Osteoblast (primary cell): ENCODE measurements around the gene CHTOP. TPM values are rescaled to one million over a fixed set of nuclear protein-coding genes. Genes with fewer than 3 reads are reported as not detected.
A peak's percentile ranks its signal among the peaks of the same experiment; 100 is the strongest.

Source experiments
- DNase-seq: peaks from one replicate; pipeline ENCODE4 v3.0.0; 2011; ENCODE audit warnings: low spot score, mixed read lengths; ENCODE audit not compliant: insufficient read length; ENCODE audit errors: missing footprints
- H2AFZ ChIP-seq: 2 replicates; pipeline ENCODE4 v1.6.0; 2011; ENCODE audit warnings: mild to moderate bottlenecking, low read length
- H3K27ac ChIP-seq: 2 replicates; pipeline ENCODE4 v1.5.1; 2011; ENCODE audit warnings: mild to moderate bottlenecking, low read depth, low read length, moderate library complexity
- H3K27me3 ChIP-seq: 2 replicates; pipeline ENCODE4 v1.6.0; 2012; ENCODE audit warnings: mild to moderate bottlenecking, control low read depth, inconsistent platforms, low read length, moderate library complexity; ENCODE audit not compliant: insufficient read depth
- H3K36me3 ChIP-seq: 2 replicates; pipeline ENCODE4 v1.5.1; 2011; ENCODE audit warnings: mild to moderate bottlenecking, low read length, control low read depth, moderate library complexity; ENCODE audit not compliant: insufficient read depth
- H3K4me1 ChIP-seq: 2 replicates; pipeline ENCODE4 v1.5.1; 2011; ENCODE audit warnings: mild to moderate bottlenecking, low read length, control low read depth, moderate library complexity; ENCODE audit not compliant: insufficient read depth
- H3K4me2 ChIP-seq: 2 replicates; pipeline ENCODE4 v1.6.0; 2011; ENCODE audit warnings: mild to moderate bottlenecking, low read length; ENCODE audit not compliant: insufficient read depth
- H3K4me3 ChIP-seq: fragments of 200-600 bp; sonication (generic); 3 replicates; pipeline ENCODE4 v1.5.1; 2012; ENCODE audit warnings: mild to moderate bottlenecking, low read length, inconsistent platforms; ENCODE audit not compliant: insufficient read depth
- H3K79me2 ChIP-seq: 2 replicates; pipeline ENCODE4 v1.6.0; 2012; ENCODE audit warnings: mild to moderate bottlenecking, low read length, control low read depth, inconsistent platforms; ENCODE audit not compliant: insufficient read depth
- H3K9me3 ChIP-seq: 2 replicates; pipeline ENCODE4 v1.5.1; 2011; ENCODE audit warnings: low read depth, low read length, control low read depth
- H4K20me1 ChIP-seq: 2 replicates; pipeline ENCODE4 v1.6.0; 2012; ENCODE audit warnings: mild to moderate bottlenecking, low read length, control low read depth; ENCODE audit not compliant: insufficient read depth
- total RNA-seq: library from RNA; depleted of rRNA; stranded (reverse); fragments of >200 nt; gene quantifications from 2 replicates; pipeline ENCODE4 v1.2.3, GENCODE V29; 2012
- TF ChIP-seq, protein P1 (sequence below): IDR thresholded peaks from 2 replicates; pipeline ENCODE4 v1.5.1; 2011; ENCODE audit warnings: mild to moderate bottlenecking, low read depth, low read length, moderate library complexity; ENCODE audit errors: extremely low read depth

The CHTOP gene
- total RNA-seq, 1 donor = 40.9 TPM

GRCh38 chr1:153613406-153613805 lies 20.5 kb upstream of the CHTOP start:
- Histone ChIP-seq H2AFZ (peak overlapping the region; percentile 60), H3K4me3 (peak overlapping the region; percentile 88), H3K27ac (no peak overlapping the region), H3K9me3 (no peaks in the 10 kb centered on the region), H3K36me3 (peaks cover 4% of the 10 kb centered on the region), H3K79me2 (peaks cover 48% of the 10 kb centered on the region), H3K27me3 (no peaks in the 10 kb centered on the region), H3K4me2 (peak overlapping the region; percentile 91), H4K20me1 (peaks cover 18% of the 10 kb centered on the region), H3K4me1 (peaks cover 43% of the 10 kb centered on the region)
- TF ChIP-seq, protein P1, sequence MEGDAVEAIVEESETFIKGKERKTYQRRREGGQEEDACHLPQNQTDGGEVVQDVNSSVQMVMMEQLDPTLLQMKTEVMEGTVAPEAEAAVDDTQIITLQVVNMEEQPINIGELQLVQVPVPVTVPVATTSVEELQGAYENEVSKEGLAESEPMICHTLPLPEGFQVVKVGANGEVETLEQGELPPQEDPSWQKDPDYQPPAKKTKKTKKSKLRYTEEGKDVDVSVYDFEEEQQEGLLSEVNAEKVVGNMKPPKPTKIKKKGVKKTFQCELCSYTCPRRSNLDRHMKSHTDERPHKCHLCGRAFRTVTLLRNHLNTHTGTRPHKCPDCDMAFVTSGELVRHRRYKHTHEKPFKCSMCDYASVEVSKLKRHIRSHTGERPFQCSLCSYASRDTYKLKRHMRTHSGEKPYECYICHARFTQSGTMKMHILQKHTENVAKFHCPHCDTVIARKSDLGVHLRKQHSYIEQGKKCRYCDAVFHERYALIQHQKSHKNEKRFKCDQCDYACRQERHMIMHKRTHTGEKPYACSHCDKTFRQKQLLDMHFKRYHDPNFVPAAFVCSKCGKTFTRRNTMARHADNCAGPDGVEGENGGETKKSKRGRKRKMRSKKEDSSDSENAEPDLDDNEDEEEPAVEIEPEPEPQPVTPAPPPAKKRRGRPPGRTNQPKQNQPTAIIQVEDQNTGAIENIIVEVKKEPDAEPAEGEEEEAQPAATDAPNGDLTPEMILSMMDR = no peak
- peak; percentile 81 for DNase-seq

GRCh38 chr1:153614189-153614900 lies 19.5 kb upstream of the CHTOP start:
- TF ChIP-seq, protein P1 = no peak
- H3K9me3 ChIP-seq = no peaks in the 10 kb centered on the region
- peaks cover 39% of the 10 kb centered on the region for H3K79me2 ChIP-seq
- no peaks in the 10 kb centered on the region for H3K27me3 ChIP-seq
- no peak overlapping the region for H3K4me2 ChIP-seq
- peaks cover 13% of the 10 kb centered on the region for H3K36me3 ChIP-seq
- no peak overlapping the region for H3K27ac ChIP-seq
- H2AFZ ChIP-seq = peak overlapping the region; percentile 14
- peaks cover 18% of the 10 kb centered on the region for H4K20me1 ChIP-seq
- peaks cover 34% of the 10 kb centered on the region for H3K4me1 ChIP-seq
- H3K4me3 ChIP-seq = no peak overlapping the region
- peak; percentile 63 for DNase-seq

DNA sequence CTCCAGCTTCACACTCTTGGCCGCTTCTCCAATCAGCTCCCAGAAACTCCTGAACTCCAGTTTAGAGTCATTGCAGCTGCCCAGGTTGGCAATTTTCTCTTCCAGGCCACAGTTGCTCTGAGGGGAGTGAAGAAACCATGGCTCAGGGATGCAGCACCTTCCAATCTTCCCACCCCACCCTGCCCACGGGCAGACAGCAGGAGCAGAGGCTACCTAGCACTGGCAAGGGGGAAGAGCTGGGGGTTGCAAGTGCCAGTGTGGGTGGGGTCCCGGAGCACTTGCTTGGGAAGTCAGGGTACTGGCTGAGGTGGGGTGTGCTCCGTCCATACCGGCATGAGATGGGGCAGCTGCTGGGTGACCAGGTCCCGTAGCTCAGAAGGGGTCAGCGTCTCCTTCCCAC lies 19.0 kb upstream of the CHTOP start:
- Histone ChIP-seq H3K9me3 (no peaks in the 10 kb centered on the region), H3K4me2 (no peak overlapping the region), H3K27ac (no peak overlapping the region), H3K4me3 (no peak overlapping the region), H3K27me3 (no peaks in the 10 kb centered on the region), H4K20me1 (peaks cover 18% of the 10 kb centered on the region), H2AFZ (no peak overlapping the region), H3K36me3 (peaks cover 19% of the 10 kb centered on the region), H3K4me1 (peaks cover 29% of the 10 kb centered on the region), H3K79me2 (peaks cover 35% of the 10 kb centered on the region)
- TF ChIP-seq, protein P1 = no peak
- DNase-seq = no peak

DNA sequence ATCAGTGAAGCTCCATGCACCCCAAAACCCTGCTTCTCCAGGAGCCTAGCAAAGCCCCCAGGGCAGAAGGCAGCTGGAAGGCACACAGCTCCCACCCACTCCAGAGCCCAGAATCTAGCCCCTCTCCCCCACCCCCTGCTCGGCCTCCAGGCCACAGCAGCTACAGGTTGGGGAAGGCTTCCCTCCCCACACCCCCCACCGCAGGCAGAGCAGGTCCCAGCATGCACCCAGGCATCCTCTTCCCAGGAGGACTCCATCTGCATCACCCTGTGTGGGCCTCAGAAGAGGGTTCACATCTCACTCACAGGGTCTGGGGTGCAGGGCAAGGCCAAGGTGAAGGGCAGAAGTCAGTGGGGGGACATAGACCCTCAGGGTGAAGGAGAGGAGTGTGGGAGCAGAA lies 18.5 kb upstream of the CHTOP start:
- peaks cover 24% of the 10 kb centered on the region for H3K4me1 ChIP-seq
- H3K36me3 ChIP-seq = peaks cover 24% of the 10 kb centered on the region
- no peak overlapping the region for H3K4me2 ChIP-seq
- H4K20me1 ChIP-seq = peaks cover 14% of the 10 kb centered on the region
- no peak for DNase-seq
- no peaks in the 10 kb centered on the region for H3K27me3 ChIP-seq
- peaks cover 30% of the 10 kb centered on the region for H3K79me2 ChIP-seq
- no peak overlapping the region for H2AFZ ChIP-seq
- H3K27ac ChIP-seq = no peak overlapping the region
- H3K9me3 ChIP-seq = no peaks in the 10 kb centered on the region
- TF ChIP-seq, protein P1 = no peak
- H3K4me3 ChIP-seq = no peak overlapping the region
